Coronary artery (tissue), 2 donors: ENCODE measurements around the gene SHMT1.

ENCODE experiments used
- DNase-seq: peaks from one replicate; pipeline ENCODE4 v3.0.0-alpha.2; 2017; ENCODE audit warnings: low spot score
- H3K27ac ChIP-seq, 2 donors: fragments of 200-600 bp; sonication (generic); one replicate each; pipeline ENCODE4 v1.5.1; 2016 to 2019
- H3K4me3 ChIP-seq: fragments of 200-600 bp; sonication (generic); 2 replicates; pipeline ENCODE4 v1.5.1; 2016; ENCODE audit warnings: mild to moderate bottlenecking, moderate library complexity
- CTCF ChIP-seq: fragments of 200-600 bp; sonication (generic); IDR thresholded peaks from one replicate; pipeline ENCODE4 v1.5.1; 2019; ENCODE audit warnings: antibody characterized with exemption

SHMT1 gene

GRCh38 chr17:18332909-18333489 lies 30.4 kb downstream of the SHMT1 start:
- Histone ChIP-seq H3K27ac (no peak overlapping the region), H3K4me3 (no peak overlapping the region)
- TF ChIP-seq CTCF: no peak
- DNase-seq: no peak

GRCh38 chr17:18331879-18332278 lies 31.5 kb downstream of the SHMT1 start:
- H3K27ac ChIP-seq: no peak overlapping the region
- no peak for DNase-seq
- TF ChIP-seq CTCF: no peak
- no peak overlapping the region for H3K4me3 ChIP-seq

DNA sequence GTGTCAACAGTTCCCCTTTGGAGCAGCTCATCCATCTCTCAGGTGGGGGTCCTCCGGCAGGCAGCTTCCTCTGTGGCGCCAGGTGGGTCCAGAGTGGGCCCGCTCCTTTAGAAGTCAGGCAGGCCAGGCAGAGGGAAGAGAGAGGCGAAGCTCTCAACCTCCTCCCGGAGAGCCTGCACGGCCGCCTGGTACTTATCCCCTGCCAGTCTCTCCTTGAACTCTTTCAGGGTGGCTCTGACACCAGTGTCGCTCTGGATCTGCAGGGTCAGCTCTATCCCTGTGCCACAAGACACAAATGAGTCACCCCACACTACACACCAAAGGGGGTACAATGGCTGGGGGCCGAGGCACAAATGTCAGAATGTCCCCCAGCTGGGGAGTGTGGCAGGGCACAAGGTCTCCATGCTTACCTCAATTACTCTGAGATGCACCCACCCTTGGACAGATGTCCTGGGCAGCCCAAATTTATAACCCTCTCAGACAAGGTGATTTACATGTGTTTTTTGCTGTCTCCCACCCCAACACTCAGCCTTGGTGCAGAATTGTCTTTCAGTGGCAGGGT lies 34.6 kb downstream of the SHMT1 start:
- no peak for TF ChIP-seq CTCF
- no peak overlapping the region for H3K27ac ChIP-seq
- no peak for DNase-seq
- H3K4me3 ChIP-seq: no peak overlapping the region

DNA sequence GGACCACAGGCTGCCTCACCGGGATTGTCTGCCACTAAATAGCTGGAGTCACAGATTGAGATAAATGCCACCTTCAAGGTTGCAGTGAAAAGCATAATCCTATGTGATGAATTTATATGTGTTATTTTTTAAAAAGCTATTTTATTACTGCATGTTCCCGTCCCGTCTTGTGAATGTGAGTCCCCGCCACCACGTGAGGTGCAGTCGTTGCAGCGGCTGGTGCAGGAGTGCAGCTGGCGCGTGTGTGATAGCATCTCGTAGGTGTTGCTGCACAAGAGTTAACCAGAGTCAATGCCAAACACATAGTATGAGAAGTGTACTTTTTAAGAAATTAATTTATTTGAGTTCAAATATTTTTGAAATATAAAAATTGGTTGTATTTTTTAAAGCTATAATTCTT lies 35.8 kb downstream of the SHMT1 start:
- TF ChIP-seq CTCF: no peak

GRCh38 chr17:18327093-18327492 lies 36.3 kb downstream of the SHMT1 start:
- Histone ChIP-seq H3K4me3 (no peak overlapping the region), H3K27ac (no peak overlapping the region)
- no peak for DNase-seq

More for the DNA sequence above, 35.8 kb downstream of the SHMT1 start:
- no peak overlapping the region for H3K4me3 ChIP-seq
- no peak overlapping the region for H3K27ac ChIP-seq
- DNase-seq: no peak

DNA sequence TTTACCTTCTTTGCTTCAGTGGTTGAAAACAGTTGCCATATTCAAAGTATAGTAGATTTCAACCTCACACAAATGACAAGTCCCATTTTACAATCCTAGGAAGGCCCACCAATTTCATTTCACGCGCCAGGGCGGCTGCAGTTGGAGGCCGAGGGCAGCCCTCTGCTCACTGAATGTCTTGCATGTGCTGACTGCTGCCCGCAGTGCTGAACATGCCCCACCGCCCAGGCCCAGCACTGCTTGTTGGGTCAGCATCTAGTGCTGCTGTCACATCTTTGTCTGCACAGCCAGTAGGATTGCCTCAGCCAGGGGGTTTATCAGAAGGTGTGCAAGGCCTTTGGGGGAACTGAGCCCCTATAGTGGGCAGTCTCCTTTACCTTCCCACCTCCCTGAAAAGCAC lies 36.8 kb downstream of the SHMT1 start:
- TF ChIP-seq CTCF: no peak
- Histone ChIP-seq H3K27ac (no peak overlapping the region), H3K4me3 (no peak overlapping the region)
- DNase-seq: no peak

More at GRCh38 chr17:18327093-18327492, 36.3 kb downstream of the SHMT1 start:
- TF ChIP-seq CTCF: no peak

GRCh38 chr17:18326039-18326438 lies 37.3 kb downstream of the SHMT1 start:
- TF ChIP-seq CTCF: no peak
- Histone ChIP-seq H3K4me3 (no peak overlapping the region), H3K27ac (no peak overlapping the region)
- no peak for DNase-seq
